ENCODE results near the gene PADI2. TPM values are rescaled to one million over a fixed set of nuclear protein-coding genes. Genes with fewer than 3 reads are reported as not detected.

PADI2 gene
- total RNA-seq, 1 experiment from 2014 or later = 1.3 TPM

DNA sequence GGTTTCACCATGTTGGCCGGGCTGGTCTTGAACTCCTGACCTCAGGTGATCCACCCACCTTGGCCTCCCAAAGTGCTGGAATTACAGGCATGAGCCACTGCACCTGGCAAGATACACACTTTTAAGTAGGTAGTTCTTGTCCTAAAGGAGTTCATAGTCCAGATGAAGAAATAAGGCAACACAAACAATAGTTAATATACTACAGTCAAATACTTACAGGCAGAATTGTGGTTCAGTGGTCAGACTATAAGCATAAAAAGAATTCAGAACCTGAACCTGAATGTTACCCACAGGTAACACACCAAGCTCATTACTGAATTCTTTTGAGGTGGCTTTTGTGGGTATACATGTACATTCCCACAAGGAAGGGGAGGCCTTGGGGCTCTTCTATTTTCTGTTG, 67.2 kb downstream of the PADI2 start:
- CTCF ChIA-PET = no interaction called here
- no peak for DNase-seq
- Mint-ChIP-seq H3K27me3 (ENCODE audit: unreplicated experiment) (no peaks in the 10 kb centered on the region), H3K36me3 (ENCODE audit: insufficient read depth, unreplicated experiment) (peaks cover 15% of the 10 kb centered on the region), H3K9me3 (ENCODE audit: low read depth, unreplicated experiment) (no peaks in the 10 kb centered on the region), H3K4me3 (ENCODE audit: low read depth, unreplicated experiment) (no peak overlapping the region), H3K27ac (ENCODE audit: unreplicated experiment) (no peak overlapping the region), H3K4me1 (ENCODE audit: low read depth, unreplicated experiment) (no peaks in the 10 kb centered on the region)
- TF ChIP-seq, protein P1, sequence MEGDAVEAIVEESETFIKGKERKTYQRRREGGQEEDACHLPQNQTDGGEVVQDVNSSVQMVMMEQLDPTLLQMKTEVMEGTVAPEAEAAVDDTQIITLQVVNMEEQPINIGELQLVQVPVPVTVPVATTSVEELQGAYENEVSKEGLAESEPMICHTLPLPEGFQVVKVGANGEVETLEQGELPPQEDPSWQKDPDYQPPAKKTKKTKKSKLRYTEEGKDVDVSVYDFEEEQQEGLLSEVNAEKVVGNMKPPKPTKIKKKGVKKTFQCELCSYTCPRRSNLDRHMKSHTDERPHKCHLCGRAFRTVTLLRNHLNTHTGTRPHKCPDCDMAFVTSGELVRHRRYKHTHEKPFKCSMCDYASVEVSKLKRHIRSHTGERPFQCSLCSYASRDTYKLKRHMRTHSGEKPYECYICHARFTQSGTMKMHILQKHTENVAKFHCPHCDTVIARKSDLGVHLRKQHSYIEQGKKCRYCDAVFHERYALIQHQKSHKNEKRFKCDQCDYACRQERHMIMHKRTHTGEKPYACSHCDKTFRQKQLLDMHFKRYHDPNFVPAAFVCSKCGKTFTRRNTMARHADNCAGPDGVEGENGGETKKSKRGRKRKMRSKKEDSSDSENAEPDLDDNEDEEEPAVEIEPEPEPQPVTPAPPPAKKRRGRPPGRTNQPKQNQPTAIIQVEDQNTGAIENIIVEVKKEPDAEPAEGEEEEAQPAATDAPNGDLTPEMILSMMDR (IDR thresholded peaks at IDR 0.05; ENCODE audit: unreplicated experiment) = no peak
- no TSS peak for BruUV-seq (replicated peaks)
- intact Hi-C loops (cut with micrococcal nuclease; ENCODE audit: unreplicated experiment) = no loop called here

DNA sequence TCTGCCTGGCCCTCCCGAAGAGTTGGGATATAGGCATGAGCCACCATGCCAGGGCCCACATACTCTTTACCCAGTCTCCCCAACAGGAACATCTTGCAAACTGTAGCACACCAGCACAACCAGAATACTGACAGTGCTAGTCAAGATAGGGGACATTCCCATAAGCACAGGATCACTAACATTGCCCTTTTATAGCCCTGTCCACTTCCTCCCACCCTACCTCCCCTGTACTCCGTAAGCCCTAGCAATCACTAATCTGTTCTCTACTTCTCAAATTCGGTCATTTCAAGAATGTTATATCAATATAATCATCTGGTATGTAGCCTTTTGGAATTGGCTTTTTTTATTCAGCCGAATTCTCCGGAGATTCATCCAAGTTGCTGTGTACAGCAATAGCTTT, 71.3 kb downstream of the PADI2 start:
- BruUV-seq (replicated peaks) = no TSS peak
- no peaks in the 10 kb centered on the region for H3K4me1 Mint-ChIP-seq (ENCODE audit: low read depth, unreplicated experiment)
- CTCF ChIA-PET = no interaction called here
- TF ChIP-seq, protein P1 (IDR thresholded peaks at IDR 0.05; ENCODE audit: unreplicated experiment) = no peak
- H3K27me3 Mint-ChIP-seq (ENCODE audit: unreplicated experiment) = no peaks in the 10 kb centered on the region
- intact Hi-C loops (cut with micrococcal nuclease; ENCODE audit: unreplicated experiment) = no loop called here
- no peak overlapping the region for H3K27ac Mint-ChIP-seq (ENCODE audit: unreplicated experiment)
- no peaks in the 10 kb centered on the region for H3K9me3 Mint-ChIP-seq (ENCODE audit: low read depth, unreplicated experiment)
- no peak overlapping the region for H3K4me3 Mint-ChIP-seq (ENCODE audit: low read depth, unreplicated experiment)
- peaks cover under 1% of the 10 kb centered on the region for H3K36me3 Mint-ChIP-seq (ENCODE audit: insufficient read depth, unreplicated experiment)
- no peak for DNase-seq

DNA sequence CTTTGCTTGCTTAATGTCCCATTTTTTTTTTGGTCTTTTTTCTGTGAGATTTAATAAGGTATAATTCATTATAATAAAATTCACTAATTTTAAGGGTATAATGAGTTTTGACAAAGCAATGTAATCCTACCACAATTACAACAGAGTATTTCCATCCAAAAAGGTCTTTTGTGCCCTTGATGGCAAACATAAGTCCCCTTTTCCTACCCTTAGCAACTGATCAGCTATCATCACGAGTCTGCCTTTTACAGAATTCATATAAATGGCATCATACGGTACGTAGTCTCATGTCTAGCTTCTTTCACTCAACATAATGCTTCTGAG, 73.0 kb downstream of the PADI2 start:
- BruUV-seq (replicated peaks) = no TSS peak
- Mint-ChIP-seq H3K27ac (ENCODE audit: unreplicated experiment) (no peak overlapping the region), H3K9me3 (ENCODE audit: low read depth, unreplicated experiment) (no peaks in the 10 kb centered on the region), H3K4me1 (ENCODE audit: low read depth, unreplicated experiment) (no peaks in the 10 kb centered on the region), H3K27me3 (ENCODE audit: unreplicated experiment) (no peaks in the 10 kb centered on the region), H3K4me3 (ENCODE audit: low read depth, unreplicated experiment) (no peak overlapping the region), H3K36me3 (ENCODE audit: insufficient read depth, unreplicated experiment) (peaks cover 14% of the 10 kb centered on the region)
- TF ChIP-seq, protein P1 (IDR thresholded peaks at IDR 0.05; ENCODE audit: unreplicated experiment) = no peak
- intact Hi-C loops (cut with micrococcal nuclease; ENCODE audit: unreplicated experiment) = no loop called here
- CTCF ChIA-PET = interaction anchor here (1.0 kb wide), 1 partner anchor 94 kb away, joined by 4 read pairs; no protein-coding TSS in a partner anchor
- no peak for DNase-seq

DNA sequence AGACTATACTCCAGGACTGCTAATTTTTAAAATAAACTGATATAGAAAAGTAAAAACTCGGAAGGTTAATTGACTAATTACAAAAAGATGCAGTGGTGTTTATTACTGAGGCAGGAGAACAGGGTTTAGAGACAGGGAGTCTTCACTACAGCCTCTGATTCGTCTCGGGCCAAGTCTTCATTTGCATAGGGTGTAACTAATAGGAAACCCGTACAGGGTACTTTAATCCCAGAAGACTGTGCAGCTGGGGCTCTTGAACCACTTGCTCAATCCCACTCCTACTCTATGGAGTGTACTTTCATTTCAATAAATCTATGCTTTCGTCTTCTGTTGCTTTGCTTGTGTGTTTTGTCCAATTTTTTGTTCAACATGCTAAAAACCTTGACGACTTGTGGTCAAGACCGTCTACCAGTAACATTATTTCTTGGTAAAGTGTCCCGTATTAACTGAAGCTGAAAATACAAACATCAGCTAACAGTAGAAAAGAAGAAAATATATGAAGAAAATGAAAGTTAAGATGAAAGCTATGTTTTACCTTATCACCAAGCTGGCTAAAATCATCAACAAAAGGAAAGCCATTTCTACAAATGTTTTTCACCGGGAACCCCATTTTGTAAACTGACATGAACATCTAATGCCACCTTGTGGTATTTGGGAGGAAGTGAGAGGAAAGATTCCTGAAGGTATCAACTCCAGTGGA, 73.5 kb downstream of the PADI2 start:
- no peak overlapping the region for H3K27ac Mint-ChIP-seq (ENCODE audit: unreplicated experiment)

More for the DNA sequence above, 73.5 kb downstream of the PADI2 start:
- no peak for DNase-seq
- Mint-ChIP-seq H3K27me3 (ENCODE audit: unreplicated experiment) (no peaks in the 10 kb centered on the region), H3K36me3 (ENCODE audit: insufficient read depth, unreplicated experiment) (peaks cover 14% of the 10 kb centered on the region), H3K4me3 (ENCODE audit: low read depth, unreplicated experiment) (no peak overlapping the region), H3K4me1 (ENCODE audit: low read depth, unreplicated experiment) (no peaks in the 10 kb centered on the region), H3K9me3 (ENCODE audit: low read depth, unreplicated experiment) (no peaks in the 10 kb centered on the region)
- TF ChIP-seq, protein P1 (IDR thresholded peaks at IDR 0.05; ENCODE audit: unreplicated experiment) = peak; percentile 28
- intact Hi-C loops (cut with micrococcal nuclease; ENCODE audit: unreplicated experiment) = loop anchor here (2.0 kb wide), 1 partner anchor 95 kb away; no protein-coding TSS in a partner anchor
- BruUV-seq (replicated peaks) = no TSS peak
- CTCF ChIA-PET = interaction anchor here (1.0 kb wide), 1 partner anchor 94 kb away, joined by 4 read pairs; no protein-coding TSS in a partner anchor

Measured in Calu3 (cell line).